Activated T-cell treated with anti-CD3 and anti-CD28 coated beads for 48 hours (primary cell): ENCODE data around the gene CLN6.
A peak's percentile ranks its signal among the peaks of the same experiment; 100 is the strongest.

Source experiments
- DNase-seq: peaks from one replicate; pipeline ENCODE4 v3.0.0-alpha.2; 2020; ENCODE audit warnings: low read depth

Gene CLN6

DNA sequence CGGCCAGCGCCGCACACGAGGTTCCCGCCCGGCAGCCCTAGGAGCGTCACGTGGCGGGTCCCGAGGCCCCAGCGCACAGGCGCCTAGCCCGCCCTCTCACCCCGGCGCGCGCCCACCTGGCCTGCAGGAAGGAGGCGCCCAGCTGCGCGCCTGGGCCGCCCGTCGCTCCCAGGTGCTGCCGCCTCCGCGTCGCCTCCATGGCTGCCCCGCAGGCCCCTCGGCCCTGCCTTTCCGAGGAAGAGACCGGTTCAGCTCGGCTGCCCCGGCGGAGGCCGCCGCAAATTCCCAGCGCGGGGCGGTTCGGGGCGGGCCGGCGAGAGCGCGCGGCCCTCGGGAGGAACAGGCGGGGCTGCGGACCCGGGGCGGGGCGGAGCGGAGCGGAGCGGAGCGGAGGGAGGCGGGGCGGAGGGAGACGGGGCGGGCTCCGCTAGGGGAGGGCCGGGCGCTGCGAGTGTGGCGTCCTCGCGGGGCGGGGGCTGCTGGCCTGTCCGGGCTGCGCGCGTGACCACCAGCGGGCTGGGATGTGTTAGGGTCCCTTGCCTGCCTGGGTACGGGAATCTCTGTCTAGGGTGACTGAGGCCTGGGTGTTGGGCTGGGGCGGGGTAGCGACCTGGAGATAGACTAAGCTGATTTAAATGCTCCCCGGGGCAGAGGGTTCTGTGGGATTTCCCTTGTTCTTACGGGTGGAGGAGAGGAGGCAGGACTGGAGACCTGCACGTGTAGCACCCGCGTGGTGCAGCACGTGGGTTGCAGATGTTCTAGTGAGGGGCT lies at the start of gene CLN6:
CLN6 (minus strand) TSS at position 343 of the 771 bp plus-strand sequence; CDS start at position 199, 144 bp downstream.
- peak; percentile 81 for DNase-seq

- DNase-seq = no peak
Measured at GRCh38 chr15:68278595-68279405, 49.3 kb upstream of the CLN6 start.

GRCh38 chr15:68278345-68278594 lies 48.7 kb upstream of the CLN6 start:
- DNase-seq = no peak

DNA sequence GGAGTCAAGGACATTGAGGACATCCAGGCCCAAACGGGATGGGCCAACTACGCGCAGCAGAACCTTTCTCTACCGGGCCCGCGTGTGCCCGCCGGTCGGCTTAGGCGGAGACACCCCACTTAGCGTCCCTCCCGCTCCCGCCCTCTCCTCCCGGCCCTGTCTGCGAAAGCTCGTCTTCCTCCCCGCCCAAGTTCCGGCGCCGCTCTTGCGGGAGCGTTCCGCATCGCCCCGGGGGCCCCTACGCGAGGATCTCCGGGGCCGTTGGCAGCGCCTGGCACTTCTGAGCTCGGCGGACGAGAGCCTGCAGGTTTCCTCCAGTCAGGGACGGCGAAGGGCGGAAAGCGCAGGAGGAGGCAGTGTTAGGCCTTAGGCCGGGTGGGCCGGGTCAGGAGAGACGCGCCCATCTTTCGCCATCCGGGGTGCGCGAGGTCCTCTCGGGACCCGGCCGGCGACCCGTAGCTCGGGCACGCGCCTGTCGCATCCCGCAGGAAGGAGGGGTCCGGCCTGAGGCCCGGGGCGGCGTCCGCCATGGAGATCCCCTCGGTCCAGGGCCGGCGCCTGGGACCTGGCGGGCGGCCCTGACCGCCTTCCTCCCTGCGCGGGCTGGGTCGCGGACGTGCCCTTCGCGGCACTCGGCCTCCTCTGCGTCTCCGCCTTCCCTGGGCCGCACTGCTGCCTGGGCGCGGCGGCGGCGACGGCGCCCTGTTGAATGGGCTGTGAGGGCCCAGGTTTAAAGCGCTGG lies 48.2 kb upstream of the CLN6 start, which contains the start of gene FEM1B:
FEM1B (plus strand) TSS at position 143 of the 742 bp plus-strand sequence. CDS start 673 bp downstream, outside the sequence.
- peak; percentile 84 for DNase-seq

DNA sequence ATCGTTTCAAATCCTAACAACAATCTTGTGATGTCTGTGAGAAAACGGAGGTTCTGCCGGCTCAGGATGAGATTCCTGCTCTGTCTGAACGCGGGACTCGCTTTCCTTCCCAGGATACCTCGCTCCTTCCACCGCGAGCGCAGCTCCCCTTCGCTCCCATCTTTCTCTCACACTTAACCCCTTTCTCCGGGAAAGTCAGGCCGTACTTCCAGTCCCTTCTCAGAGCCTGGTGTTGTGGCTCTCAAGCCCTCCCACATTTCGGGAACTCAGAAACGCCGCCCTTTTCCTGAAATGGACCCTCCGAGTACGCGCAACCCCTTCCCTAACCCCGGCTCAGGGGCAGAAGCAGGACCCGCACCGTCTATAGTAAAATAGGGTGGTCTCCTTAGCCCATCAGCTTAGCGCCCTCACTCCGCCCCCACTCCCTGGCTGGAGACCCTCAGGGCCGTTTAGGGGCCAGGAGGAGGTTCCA lies 47.6 kb upstream of the CLN6 start:
- DNase-seq = no peak

GRCh38 chr15:68276668-68277067 lies 47.1 kb upstream of the CLN6 start:
- no peak for DNase-seq

- DNase-seq = no peak
Measured at GRCh38 chr15:68275165-68275746, 45.7 kb upstream of the CLN6 start.

- no peak for DNase-seq
Measured at GRCh38 chr15:68274201-68274848, 44.8 kb upstream of the CLN6 start.

DNA sequence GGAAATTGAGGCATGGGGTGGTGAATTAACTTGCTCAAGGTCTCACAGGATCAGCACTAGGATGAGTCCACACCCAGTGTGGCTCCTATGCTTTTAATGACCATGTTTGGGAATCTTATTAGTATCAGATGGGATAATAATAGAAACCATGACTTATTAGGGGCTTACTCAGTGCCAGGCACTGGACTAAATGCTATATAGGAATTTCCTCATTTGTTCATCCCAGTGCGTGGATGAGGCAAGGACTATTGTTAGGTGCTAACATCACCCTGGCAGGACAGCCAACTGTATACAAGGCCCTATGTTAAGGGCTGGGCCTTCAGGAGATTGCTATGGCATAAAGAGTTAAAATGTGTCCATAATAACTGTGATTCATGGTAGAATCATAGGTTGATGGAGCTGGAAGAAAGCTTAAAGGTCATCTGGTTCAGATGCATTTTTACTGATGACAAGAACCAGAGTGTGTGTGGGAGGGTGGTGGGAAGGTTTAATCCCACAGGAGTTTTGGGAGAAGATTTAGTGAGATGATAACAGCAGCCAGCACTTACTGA lies 43.3 kb upstream of the CLN6 start:
- no peak for DNase-seq

GRCh38 chr15:68271854-68272471 lies 42.4 kb upstream of the CLN6 start:
- no peak for DNase-seq

GRCh38 chr15:68268405-68268804 lies 38.9 kb upstream of the CLN6 start:
- no peak for DNase-seq

GRCh38 chr15:68265674-68266073 lies 36.1 kb upstream of the CLN6 start:
- DNase-seq = no peak

GRCh38 chr15:68265081-68265480 lies 35.6 kb upstream of the CLN6 start:
- no peak for DNase-seq

DNA sequence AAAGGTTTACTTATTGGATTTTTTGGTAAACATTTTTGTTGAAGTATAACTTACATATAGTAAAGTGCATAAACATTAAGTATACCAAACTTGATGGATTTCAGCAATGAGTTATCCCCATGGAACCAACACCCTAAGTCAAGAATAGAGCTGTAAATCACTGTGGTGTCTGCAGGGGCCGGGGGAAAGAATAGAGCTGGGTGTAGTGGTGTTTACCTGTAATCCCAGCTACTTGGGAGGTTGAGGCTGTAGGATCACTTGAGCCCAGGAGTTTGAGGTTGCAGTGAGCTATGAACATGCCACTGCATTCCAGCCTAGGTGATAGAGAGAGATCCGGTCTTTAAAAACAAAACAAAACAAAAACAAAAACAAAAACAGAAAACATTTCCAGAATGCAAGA lies 34.8 kb upstream of the CLN6 start:
- DNase-seq = no peak

DNA sequence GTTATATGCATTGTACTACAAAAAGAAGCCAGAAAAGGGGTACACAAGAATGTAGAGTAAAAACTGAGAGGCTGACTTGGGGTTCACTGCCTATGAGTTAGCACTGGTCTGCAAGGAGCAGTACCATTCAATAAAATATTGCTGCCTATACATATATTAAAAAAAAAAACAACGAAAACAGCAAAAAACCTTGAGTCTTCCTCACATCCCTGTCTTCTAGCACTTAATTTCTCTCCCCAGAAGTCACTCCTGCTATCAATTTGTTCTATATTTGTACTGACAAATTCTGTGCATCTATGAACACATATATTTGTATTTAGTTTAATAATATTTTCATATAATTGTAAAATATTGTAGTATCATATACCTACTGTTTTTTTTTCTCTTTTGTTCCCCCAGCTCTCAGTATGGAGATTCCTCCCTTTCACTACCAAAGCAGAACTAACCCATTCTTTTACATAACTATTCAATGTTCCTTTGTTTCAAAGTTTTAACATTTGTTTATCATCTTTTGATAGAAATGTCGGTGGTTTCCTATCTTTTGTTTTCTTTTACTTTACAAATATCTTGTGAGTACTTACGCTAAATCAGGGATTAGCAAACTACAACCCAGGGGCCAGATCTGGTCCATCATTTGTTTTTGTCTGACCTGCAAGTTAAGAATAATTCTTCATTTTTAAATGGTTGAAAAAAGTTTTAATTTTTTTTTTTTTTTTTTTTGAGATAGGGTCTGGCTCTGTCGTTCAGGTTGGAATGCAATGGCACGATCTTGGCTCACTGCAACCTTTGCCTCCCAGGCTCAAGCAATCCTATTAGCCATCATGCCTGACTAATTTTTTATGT lies 33.2 kb upstream of the CLN6 start:
- no peak for DNase-seq

GRCh38 chr15:68261980-68262379 lies 32.5 kb upstream of the CLN6 start:
- no peak for DNase-seq

- no peak for DNase-seq
Measured at GRCh38 chr15:68261241-68261640, 31.7 kb upstream of the CLN6 start.

DNA sequence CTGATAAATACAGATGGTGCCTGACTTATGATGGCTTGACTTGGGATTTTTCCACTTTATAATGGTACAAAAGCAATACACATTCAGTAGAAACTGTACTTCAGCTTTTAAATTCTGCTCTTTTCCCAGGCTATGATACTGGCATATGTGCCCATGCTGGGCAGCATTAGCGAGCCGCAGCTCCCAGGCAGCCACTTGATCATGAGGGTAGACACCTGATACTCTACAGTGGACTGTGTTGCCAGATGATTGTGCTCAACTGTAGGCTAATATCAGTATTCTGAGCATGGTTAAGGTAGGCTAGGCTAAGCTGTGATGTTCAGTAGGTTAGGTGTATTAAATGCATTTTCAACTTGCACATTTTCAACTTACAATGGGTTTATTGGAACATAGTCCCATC lies 30.4 kb upstream of the CLN6 start:
- DNase-seq = no peak

DNA sequence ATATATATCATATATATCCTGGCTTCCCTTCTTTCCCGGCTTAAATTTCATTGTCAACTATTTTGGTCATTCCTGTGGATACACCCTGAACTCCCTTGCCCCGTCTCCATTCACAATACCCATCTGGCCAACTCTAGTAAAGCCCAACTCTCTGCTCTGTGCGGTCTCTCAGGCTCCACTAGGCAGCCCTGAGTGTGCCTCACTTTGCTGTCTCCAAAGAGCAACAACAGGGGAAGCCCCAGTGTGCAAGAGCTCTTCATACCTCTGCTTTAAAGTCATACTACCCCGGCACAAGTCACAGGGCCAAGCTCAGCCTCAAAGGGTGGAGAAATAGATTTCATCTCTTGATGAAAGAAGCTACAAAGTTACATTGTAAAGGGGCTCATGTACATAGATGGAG lies 29.2 kb upstream of the CLN6 start:
- no peak for DNase-seq
